Esophagus squamous epithelium (tissue), 4 donors: Measurements from ENCODE around the gene VGLL4.

Experiments used
- POLR2A ChIP-seq, 4 donors: fragments of 450-650 bp; IDR thresholded peaks; one replicate each; pipeline ENCODE4 v1.6.1; 2017; ENCODE audit warnings: antibody characterized with exemption in 4 of 4, mild to moderate bottlenecking in 4 of 4, moderate library complexity in 3 of 4
- TF ChIP-seq, protein P1 (sequence below), 6 experiments: fragments of 450-650 bp in 4 of 6; fragments of 200-600 bp in 2 of 6; sonication (generic) in 2 of 6; IDR thresholded peaks; one replicate each; pipeline ENCODE4 v1.5.1; 2016 to 2019; ENCODE audit warnings: antibody characterized with exemption in 6 of 6, mild to moderate bottlenecking in 4 of 6, moderate library complexity in 4 of 6

DNA sequence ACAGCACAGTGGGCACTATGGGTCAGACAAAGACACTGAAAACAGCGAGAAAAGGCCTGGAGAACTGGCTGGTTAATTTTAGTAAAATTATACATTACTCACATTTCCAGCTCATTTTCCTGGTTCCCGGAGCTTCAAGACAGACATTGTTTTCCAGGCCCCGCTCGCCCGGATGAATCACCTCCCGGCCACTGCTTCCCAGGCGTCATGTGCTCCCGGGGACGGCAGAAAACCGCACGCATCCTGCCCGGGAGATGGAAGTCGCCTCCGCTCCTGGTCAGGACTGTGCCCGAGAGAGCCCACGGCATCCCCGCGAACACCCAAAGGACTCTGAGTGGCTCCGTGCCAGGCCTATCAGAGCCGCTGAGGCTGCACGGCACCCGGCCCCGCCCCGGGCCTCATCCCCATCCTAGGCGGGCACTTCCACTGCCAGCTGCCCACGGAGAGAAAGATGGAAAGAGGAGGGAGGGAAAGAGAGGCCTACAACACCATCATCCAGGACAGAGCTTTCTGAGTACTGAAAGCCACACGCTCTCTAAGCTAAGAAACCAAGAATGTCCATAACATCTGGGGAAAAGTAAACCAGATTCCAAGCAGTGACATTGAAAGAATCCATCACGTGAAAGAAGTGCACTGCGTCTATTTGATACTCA is 75.1 kb downstream of the VGLL4 start:
- TF ChIP-seq, protein P1, sequence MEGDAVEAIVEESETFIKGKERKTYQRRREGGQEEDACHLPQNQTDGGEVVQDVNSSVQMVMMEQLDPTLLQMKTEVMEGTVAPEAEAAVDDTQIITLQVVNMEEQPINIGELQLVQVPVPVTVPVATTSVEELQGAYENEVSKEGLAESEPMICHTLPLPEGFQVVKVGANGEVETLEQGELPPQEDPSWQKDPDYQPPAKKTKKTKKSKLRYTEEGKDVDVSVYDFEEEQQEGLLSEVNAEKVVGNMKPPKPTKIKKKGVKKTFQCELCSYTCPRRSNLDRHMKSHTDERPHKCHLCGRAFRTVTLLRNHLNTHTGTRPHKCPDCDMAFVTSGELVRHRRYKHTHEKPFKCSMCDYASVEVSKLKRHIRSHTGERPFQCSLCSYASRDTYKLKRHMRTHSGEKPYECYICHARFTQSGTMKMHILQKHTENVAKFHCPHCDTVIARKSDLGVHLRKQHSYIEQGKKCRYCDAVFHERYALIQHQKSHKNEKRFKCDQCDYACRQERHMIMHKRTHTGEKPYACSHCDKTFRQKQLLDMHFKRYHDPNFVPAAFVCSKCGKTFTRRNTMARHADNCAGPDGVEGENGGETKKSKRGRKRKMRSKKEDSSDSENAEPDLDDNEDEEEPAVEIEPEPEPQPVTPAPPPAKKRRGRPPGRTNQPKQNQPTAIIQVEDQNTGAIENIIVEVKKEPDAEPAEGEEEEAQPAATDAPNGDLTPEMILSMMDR (IDR thresholded peaks at IDR 0.05): no peak
- TF ChIP-seq POLR2A (IDR thresholded peaks at IDR 0.05): no peak
